ENCODE measurements around the gene ZDHHC8. TPM values are rescaled to one million over a fixed set of nuclear protein-coding genes. Genes with fewer than 3 reads are reported as not detected.
A peak's percentile ranks its signal among the peaks of the same experiment; 100 is the strongest.

ZDHHC8 gene
- total RNA-seq, 1 experiment from 2014 or later, result 39.9 TPM

- Mint-ChIP-seq H3K9me3 (ENCODE audit: unreplicated experiment) (no peaks in the 10 kb centered on the region), H3K4me1 (ENCODE audit: low read depth, unreplicated experiment) (no peaks in the 10 kb centered on the region), H3K27me3 (ENCODE audit: insufficient read depth, unreplicated experiment) (peaks cover 3% of the 10 kb centered on the region), H3K4me3 (ENCODE audit: unreplicated experiment) (no peak overlapping the region), H3K27ac (ENCODE audit: unreplicated experiment) (no peak overlapping the region), H3K36me3 (ENCODE audit: insufficient read depth, unreplicated experiment) (no peaks in the 10 kb centered on the region)
- DNase-seq, result peak in 1 of 2 experiments; percentile 43
- Histone ChIP-seq H3K27me3 (replicated peaks; ENCODE audit: control insufficient read depth, insufficient read depth, low read length) (no peaks in the 10 kb centered on the region), H3K4me1 (no peaks in the 10 kb centered on the region), H3K36me3 (ENCODE audit: control insufficient read depth, insufficient read depth, low read length) (no peaks in the 10 kb centered on the region), H3K4me3 (ENCODE audit: low read depth, low read length) (no peak overlapping the region), H3K9me3 (no peaks in the 10 kb centered on the region)
- CTCF ChIA-PET, result interaction anchor here (1.0 kb wide), 1 partner anchor 76 kb away, joined by 4 read pairs; no protein-coding TSS in a partner anchor
- POLR2A ChIA-PET, result no interaction called here
- peak in 1 of 2 experiments; percentile 12 for TF ChIP-seq CTCF (IDR thresholded peaks at IDR 0.05; ENCODE audit: insufficient read depth in 1 of 2, low read depth in 1 of 2, low read length in 1 of 2, severe bottlenecking in 1 of 2, unreplicated experiment in 1 of 2)
- intact Hi-C loops (cut with micrococcal nuclease; ENCODE audit: unreplicated experiment), result no loop called here
- BruUV-seq (replicated peaks), result no TSS peak
Observed at GRCh38 chr22:20154602-20155187, 23.1 kb downstream of the ZDHHC8 start.

GRCh38 chr22:20155330-20156041 is 23.9 kb downstream of the ZDHHC8 start:
- Mint-ChIP-seq H3K9me3 (ENCODE audit: unreplicated experiment) (no peaks in the 10 kb centered on the region), H3K27me3 (ENCODE audit: insufficient read depth, unreplicated experiment) (peaks cover 3% of the 10 kb centered on the region), H3K36me3 (ENCODE audit: insufficient read depth, unreplicated experiment) (no peaks in the 10 kb centered on the region), H3K27ac (ENCODE audit: unreplicated experiment) (no peak overlapping the region), H3K4me1 (ENCODE audit: low read depth, unreplicated experiment) (no peaks in the 10 kb centered on the region), H3K4me3 (ENCODE audit: unreplicated experiment) (no peak overlapping the region)
- ChIA-PET POLR2A (no interaction called here), CTCF (no interaction called here)
- Histone ChIP-seq H3K9me3 (no peaks in the 10 kb centered on the region), H3K36me3 (ENCODE audit: control insufficient read depth, insufficient read depth, low read length) (no peaks in the 10 kb centered on the region), H3K27me3 (replicated peaks; ENCODE audit: control insufficient read depth, insufficient read depth, low read length) (no peaks in the 10 kb centered on the region), H3K4me1 (no peaks in the 10 kb centered on the region), H3K4me3 (ENCODE audit: low read depth, low read length) (no peak overlapping the region)
- TF ChIP-seq CTCF (IDR thresholded peaks at IDR 0.05; ENCODE audit: insufficient read depth in 1 of 2, low read depth in 1 of 2, low read length in 1 of 2, severe bottlenecking in 1 of 2, unreplicated experiment in 1 of 2), result no peak
- BruUV-seq (replicated peaks), result no TSS peak
- no peak for DNase-seq
- intact Hi-C loops (cut with micrococcal nuclease; ENCODE audit: unreplicated experiment), result no loop called here

GRCh38 chr22:20156042-20156389 is 24.4 kb downstream of the ZDHHC8 start:
- intact Hi-C loops (cut with micrococcal nuclease; ENCODE audit: unreplicated experiment), result no loop called here
- BruUV-seq (replicated peaks), result no TSS peak

More at GRCh38 chr22:20156042-20156389, 24.4 kb downstream of the ZDHHC8 start:
- no peaks in the 10 kb centered on the region for H3K9me3 ChIP-seq
- Mint-ChIP-seq H3K36me3 (ENCODE audit: insufficient read depth, unreplicated experiment) (no peaks in the 10 kb centered on the region), H3K4me3 (ENCODE audit: unreplicated experiment) (no peak overlapping the region), H3K27me3 (ENCODE audit: insufficient read depth, unreplicated experiment) (peaks cover 3% of the 10 kb centered on the region), H3K4me1 (ENCODE audit: low read depth, unreplicated experiment) (no peaks in the 10 kb centered on the region), H3K9me3 (ENCODE audit: unreplicated experiment) (no peaks in the 10 kb centered on the region), H3K27ac (ENCODE audit: unreplicated experiment) (no peak overlapping the region)
- DNase-seq, result no peak
- CTCF ChIA-PET, result no interaction called here
- no peaks in the 10 kb centered on the region for H3K36me3 ChIP-seq (ENCODE audit: control insufficient read depth, insufficient read depth, low read length)
- POLR2A ChIA-PET, result no interaction called here
- H3K4me3 ChIP-seq (ENCODE audit: low read depth, low read length), result no peak overlapping the region
- no peak for TF ChIP-seq CTCF (IDR thresholded peaks at IDR 0.05; ENCODE audit: insufficient read depth in 1 of 2, low read depth in 1 of 2, low read length in 1 of 2, severe bottlenecking in 1 of 2, unreplicated experiment in 1 of 2)
- H3K27me3 ChIP-seq (replicated peaks; ENCODE audit: control insufficient read depth, insufficient read depth, low read length), result no peaks in the 10 kb centered on the region
- H3K4me1 ChIP-seq, result no peaks in the 10 kb centered on the region

All from Caco-2 (cell line).